ENCODE results near the gene CLRN1. TPM values are rescaled to one million over a fixed set of nuclear protein-coding genes. Genes with fewer than 3 reads are reported as not detected.

CLRN1 gene
- total and polyA plus RNA-seq, 2 of the 13 experiments (the other 11 are each of a cell fraction or from before 2014, with no cell fraction given): not detected

DNA sequence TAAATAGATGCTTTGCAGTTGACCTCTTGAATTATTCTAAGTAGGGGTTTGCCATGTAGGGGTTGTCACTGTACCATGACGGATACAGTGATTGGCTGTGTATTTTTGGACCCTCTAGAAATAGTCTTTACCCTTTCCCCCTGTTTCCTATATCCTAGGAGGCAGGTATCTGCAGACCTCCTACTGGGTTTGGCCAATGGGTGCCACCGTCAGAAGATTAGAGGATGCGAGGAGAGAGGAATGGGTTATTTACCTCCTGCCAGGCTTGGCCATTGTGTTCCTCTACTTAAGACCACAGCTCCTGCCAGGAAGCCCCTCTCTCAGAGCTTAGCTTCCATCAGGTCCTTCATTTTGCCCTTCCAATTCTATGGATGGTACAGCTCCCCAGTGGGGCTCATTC, 40.2 kb upstream of the CLRN1 start:
- no peaks in the 10 kb centered on the region for H4K20me1 ChIP-seq (ENCODE audit: insufficient read depth, low read length)
- DNase-seq (ENCODE audit: low spot score) (no peak), FAIRE-seq (no peak), ATAC-seq (no peak)
- in situ Hi-C loops (cut with HindIII; ENCODE audit: extremely low pct_ligation_motif_present, low pct_unique_long_range_greater_than_20kb): no loop called here
- H3K4me2 ChIP-seq (ENCODE audit: low read depth, low read length): no peak overlapping the region
- H3K9me3 ChIP-seq (ENCODE audit: low read length): no peaks in the 10 kb centered on the region
- intact Hi-C loops (cut with micrococcal nuclease; ENCODE audit: unreplicated experiment): no loop called here
- H2AFZ ChIP-seq (ENCODE audit: low read length): no peak overlapping the region
- no peaks in the 10 kb centered on the region for H3K79me2 ChIP-seq (ENCODE audit: insufficient read depth, low read length)
- POLR2A ChIA-PET: no interaction called here
- no TSS peak for BruUV-seq (replicated peaks)
- H3K27me3 ChIP-seq (ENCODE audit: control insufficient read depth in 1 of 2, insufficient read depth in 2 of 2, low read length in 2 of 2): no peaks in the 10 kb centered on the region
- 0 out of 2 replicates have a peak, but pooled peaks cover 10% of the 10 kb centered on the region for H3K4me1 ChIP-seq (ENCODE audit: insufficient read depth, low read length)
- no peak overlapping the region for H3K9ac ChIP-seq (ENCODE audit: insufficient read depth, low read depth, low read length)
- WGBS (ENCODE audit: low lambda C conversion rate): 64% methylated on average over 3 of the region's 3 CpGs
- H3K36me3 ChIP-seq (replicated peaks in 1 of 2; ENCODE audit: control insufficient read depth in 1 of 2, insufficient read depth in 2 of 2, low read length in 2 of 2): no peaks in the 10 kb centered on the region
- H3K4me3 ChIP-seq (replicated peaks in 1 of 3; ENCODE audit: insufficient read depth in 1 of 3, low read depth in 2 of 3, low read length in 3 of 3): no peak overlapping the region
- no peak overlapping the region for H3K27ac ChIP-seq (ENCODE audit: extremely low read length, insufficient read depth, low read length)
- TF ChIP-seq, protein P1, sequence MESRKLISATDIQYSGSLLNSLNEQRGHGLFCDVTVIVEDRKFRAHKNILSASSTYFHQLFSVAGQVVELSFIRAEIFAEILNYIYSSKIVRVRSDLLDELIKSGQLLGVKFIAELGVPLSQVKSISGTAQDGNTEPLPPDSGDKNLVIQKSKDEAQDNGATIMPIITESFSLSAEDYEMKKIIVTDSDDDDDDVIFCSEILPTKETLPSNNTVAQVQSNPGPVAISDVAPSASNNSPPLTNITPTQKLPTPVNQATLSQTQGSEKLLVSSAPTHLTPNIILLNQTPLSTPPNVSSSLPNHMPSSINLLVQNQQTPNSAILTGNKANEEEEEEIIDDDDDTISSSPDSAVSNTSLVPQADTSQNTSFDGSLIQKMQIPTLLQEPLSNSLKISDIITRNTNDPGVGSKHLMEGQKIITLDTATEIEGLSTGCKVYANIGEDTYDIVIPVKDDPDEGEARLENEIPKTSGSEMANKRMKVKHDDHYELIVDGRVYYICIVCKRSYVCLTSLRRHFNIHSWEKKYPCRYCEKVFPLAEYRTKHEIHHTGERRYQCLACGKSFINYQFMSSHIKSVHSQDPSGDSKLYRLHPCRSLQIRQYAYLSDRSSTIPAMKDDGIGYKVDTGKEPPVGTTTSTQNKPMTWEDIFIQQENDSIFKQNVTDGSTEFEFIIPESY (CRISPR knock-in tag; IDR thresholded peaks at IDR 0.05): no peak
- TF ChIP-seq ZNF256 (CRISPR knock-in tag; conservative IDR thresholded peaks at IDR 0.05): no peak
- TF ChIP-seq NRL (CRISPR knock-in tag; IDR thresholded peaks at IDR 0.05; ENCODE audit: borderline replicate concordance): no peak
- TF ChIP-seq ETV5 (CRISPR knock-in tag; IDR thresholded peaks at IDR 0.05; ENCODE audit: borderline replicate concordance): no peak
- no peak for TF ChIP-seq SOX6 (IDR thresholded peaks at IDR 0.05)
- no peak for TF ChIP-seq SOX6 (CRISPR knock-in tag; IDR thresholded peaks at IDR 0.05)
- TF ChIP-seq RBAK (CRISPR knock-in tag; IDR thresholded peaks at IDR 0.05): no peak
- no peak for TF ChIP-seq TCF7L2 (IDR thresholded peaks at IDR 0.05; ENCODE audit: low read depth, low read length)
- no peak for TF ChIP-seq ZNF816 (CRISPR knock-in tag; IDR thresholded peaks at IDR 0.05; ENCODE audit: borderline replicate concordance)
- no peak for TF ChIP-seq DPF2 (CRISPR knock-in tag; IDR thresholded peaks at IDR 0.05; ENCODE audit: borderline replicate concordance, low read depth)
- TF ChIP-seq SRSF9 (IDR thresholded peaks at IDR 0.05; ENCODE audit: borderline replicate concordance, insufficient read depth, low read depth, low read length, poor library complexity, severe bottlenecking): no peak
- TF ChIP-seq POGK (CRISPR knock-in tag; conservative IDR thresholded peaks at IDR 0.05): no peak
- TF ChIP-seq ZNF274 (CRISPR knock-in tag; IDR thresholded peaks at IDR 0.05): no peak
- no peak for TF ChIP-seq JARID2 (CRISPR knock-in tag; IDR thresholded peaks at IDR 0.05; ENCODE audit: insufficient replicate concordance)
- TF ChIP-seq EHMT2 (IDR thresholded peaks at IDR 0.05; ENCODE audit: borderline replicate concordance, low read depth, low read length): no peak
- TF ChIP-seq SNAI1 (CRISPR knock-in tag; IDR thresholded peaks at IDR 0.05; ENCODE audit: borderline replicate concordance): no peak
- TF ChIP-seq ZNF224 (CRISPR knock-in tag; IDR thresholded peaks at IDR 0.05): no peak
- TF ChIP-seq, protein P2, sequence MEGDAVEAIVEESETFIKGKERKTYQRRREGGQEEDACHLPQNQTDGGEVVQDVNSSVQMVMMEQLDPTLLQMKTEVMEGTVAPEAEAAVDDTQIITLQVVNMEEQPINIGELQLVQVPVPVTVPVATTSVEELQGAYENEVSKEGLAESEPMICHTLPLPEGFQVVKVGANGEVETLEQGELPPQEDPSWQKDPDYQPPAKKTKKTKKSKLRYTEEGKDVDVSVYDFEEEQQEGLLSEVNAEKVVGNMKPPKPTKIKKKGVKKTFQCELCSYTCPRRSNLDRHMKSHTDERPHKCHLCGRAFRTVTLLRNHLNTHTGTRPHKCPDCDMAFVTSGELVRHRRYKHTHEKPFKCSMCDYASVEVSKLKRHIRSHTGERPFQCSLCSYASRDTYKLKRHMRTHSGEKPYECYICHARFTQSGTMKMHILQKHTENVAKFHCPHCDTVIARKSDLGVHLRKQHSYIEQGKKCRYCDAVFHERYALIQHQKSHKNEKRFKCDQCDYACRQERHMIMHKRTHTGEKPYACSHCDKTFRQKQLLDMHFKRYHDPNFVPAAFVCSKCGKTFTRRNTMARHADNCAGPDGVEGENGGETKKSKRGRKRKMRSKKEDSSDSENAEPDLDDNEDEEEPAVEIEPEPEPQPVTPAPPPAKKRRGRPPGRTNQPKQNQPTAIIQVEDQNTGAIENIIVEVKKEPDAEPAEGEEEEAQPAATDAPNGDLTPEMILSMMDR (CRISPR knock-in tag; IDR thresholded peaks at IDR 0.05): no peak
- TF ChIP-seq RCOR2 (CRISPR knock-in tag; IDR thresholded peaks at IDR 0.05): no peak
- CTCF ChIA-PET (ENCODE audit: low intra/inter-chr PET ratio, low total read pairs): no interaction called here

Data from HepG2 (cell line).